OCI-LY7 (cell line): ENCODE data around the gene RETREG1. TPM values are rescaled to one million over a fixed set of nuclear protein-coding genes. Genes with fewer than 3 reads are reported as not detected.

Experiments
- BruUV-seq: library from RNA; stranded (reverse); fragments of 400-500 nt; replicated peaks from 2 replicates; lab custom pipeline; 2021; lab: Mats Ljungman, UMichigan
- CTCF ChIA-PET: fragments of 300-600 bp; sonication (Branson Sonifier 250); formaldehyde crosslinking; loops from one replicate; lab custom pipeline; 2022; ENCODE audit warnings: antibody characterized with exemption; ENCODE audit not compliant: unreplicated experiment; lab: Charles Lee
- POLR2A ChIA-PET: fragments of 300-600 bp; sonication (Branson Sonifier 250); formaldehyde crosslinking; loops from one replicate; lab custom pipeline; 2022; ENCODE audit warnings: antibody characterized with exemption; lab: Charles Lee
- DNase-seq: peaks from one replicate; pipeline ENCODE4 v3.0.0-alpha.2; 2015; ENCODE audit warnings: low spot score
- H2AFZ ChIP-seq: fragments of 200-600 bp; sonication (generic), shearing (Covaris generic); 2 replicates; pipeline ENCODE4 v1.6.1; 2014; ENCODE audit warnings: mild to moderate bottlenecking, antibody characterized with exemption, low read length, moderate library complexity
- H3K27ac ChIP-seq: fragments of 200-600 bp; sonication (generic); 2 replicates; pipeline ENCODE4 v1.5.1; 2014; ENCODE audit warnings: mixed run types, low read depth, mild to moderate bottlenecking, moderate library complexity, low read length, inconsistent platforms; ENCODE audit not compliant: poor library complexity, severe bottlenecking
- H3K36me3 ChIP-seq: fragments of 200-600 bp; sonication (generic); 2 replicates; pipeline ENCODE4 v1.6.1; 2014; ENCODE audit warnings: mild to moderate bottlenecking, antibody characterized with exemption, low read length, moderate library complexity, mixed read lengths; ENCODE audit not compliant: insufficient read depth
- H3K4me1 ChIP-seq: fragments of 200-600 bp; sonication (generic); 2 replicates; pipeline ENCODE4 v1.5.1; 2014; ENCODE audit warnings: mild to moderate bottlenecking, low read length; ENCODE audit not compliant: insufficient read depth, poor library complexity, severe bottlenecking
- H3K4me2 ChIP-seq: fragments of 200-600 bp; sonication (generic); 2 replicates; pipeline ENCODE4 v1.6.1; 2014; ENCODE audit warnings: mild to moderate bottlenecking, low read length
- H3K4me3 ChIP-seq: fragments of 200-600 bp; sonication (generic); 2 replicates; pipeline ENCODE4 v1.5.1; 2014; ENCODE audit warnings: mild to moderate bottlenecking, low read depth, low read length; ENCODE audit not compliant: poor library complexity, severe bottlenecking
- H3K79me2 ChIP-seq: fragments of 200-600 bp; sonication (generic); 2 replicates; pipeline ENCODE4 v1.6.1; 2016; ENCODE audit warnings: low read depth, mild to moderate bottlenecking, low read length, moderate library complexity, mixed read lengths; ENCODE audit not compliant: insufficient read depth
- H3K9me2 ChIP-seq: fragments of 200-600 bp; sonication (generic); 2 replicates; pipeline ENCODE4 v1.6.1; 2016; ENCODE audit warnings: mild to moderate bottlenecking, low read length, mixed read lengths; ENCODE audit not compliant: insufficient read depth
- H3K9me3 ChIP-seq: fragments of 200-600 bp; sonication (generic); 2 replicates; pipeline ENCODE4 v1.6.1; 2014; ENCODE audit warnings: mild to moderate bottlenecking, mixed run types, low read length, mixed read lengths
- H4K20me1 ChIP-seq: fragments of 200-600 bp; sonication (generic); 2 replicates; pipeline ENCODE4 v1.6.1; 2014; ENCODE audit warnings: mild to moderate bottlenecking, antibody characterized with exemption, low read length, moderate library complexity, mixed read lengths; ENCODE audit not compliant: insufficient read depth
- EZH2phosphoT487 ChIP-seq: fragments of 200-600 bp; sonication (generic); IDR thresholded peaks from 2 replicates; pipeline ENCODE4 v1.6.1; 2018; ENCODE audit warnings: low read depth, borderline replicate concordance, mild to moderate bottlenecking, mixed run types, antibody characterized with exemption, low read length, moderate library complexity, mixed read lengths
- intact Hi-C: fragments of 100-400 bp; cut with micrococcal nuclease; formaldehyde crosslinking; loops from one replicate; pipeline ENCODE4 v1.10.0; 2022; ENCODE audit not compliant: unreplicated experiment
- total RNA-seq, 2 experiments: library from RNA; depleted of rRNA in 1 of 2; stranded (reverse); fragments of >200 nt in 1 of 2; shearing (Covaris generic) in 1 of 2; gene quantifications; 2 replicates each; pipeline ENCODE4 v1.2.3, GENCODE V29; 2014 to 2022
- TF ChIP-seq, protein P1 (sequence below): fragments of 200-600 bp; sonication (generic); conservative IDR thresholded peaks from 2 replicates; pipeline ENCODE4 v1.5.1; 2014; ENCODE audit warnings: mild to moderate bottlenecking, antibody characterized with exemption, low read length, moderate library complexity, mixed read lengths

Gene RETREG1
- total RNA-seq, 2 experiments from 2014 or later = 2.4 to 2.6 TPM

DNA sequence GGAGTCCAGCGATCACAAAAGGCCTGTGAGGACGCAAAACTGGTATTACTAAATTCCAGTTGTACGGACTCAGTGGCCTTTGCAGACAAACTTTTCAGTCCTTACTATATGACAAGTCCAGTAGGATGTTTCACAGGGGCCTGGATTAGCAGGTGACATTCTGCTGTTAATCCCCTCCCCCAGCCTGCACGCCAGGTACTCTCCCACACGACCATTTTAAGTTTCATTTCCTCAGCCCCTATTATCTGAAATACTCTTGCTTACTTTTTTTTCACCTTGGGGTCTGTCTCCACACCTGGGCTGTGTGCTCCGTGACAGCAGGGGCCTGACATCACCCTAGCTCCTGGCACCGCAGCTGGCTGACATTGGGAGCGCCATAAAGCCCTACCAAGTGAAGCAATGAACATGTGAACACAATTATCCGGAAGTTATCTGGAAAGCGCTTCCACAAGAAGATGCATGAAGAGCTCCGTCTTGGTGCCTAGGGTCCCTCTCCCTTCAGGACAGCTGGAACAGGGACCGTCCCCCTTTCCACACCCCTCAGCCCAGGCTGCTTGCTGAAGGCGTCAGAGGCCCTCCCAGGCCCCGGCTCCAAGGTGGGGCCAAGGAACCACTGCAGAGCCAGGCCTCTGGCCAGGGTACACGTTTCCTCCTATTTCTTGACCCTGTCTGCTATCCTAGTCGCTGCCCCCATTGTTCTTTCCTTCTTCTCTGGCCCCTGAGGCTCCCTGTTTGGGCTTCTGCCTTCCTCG lies 111.5 kb downstream of the RETREG1 start:
- Histone ChIP-seq H3K36me3 (no peaks in the 10 kb centered on the region), H3K9me2 (no peaks in the 10 kb centered on the region), H4K20me1 (no peaks in the 10 kb centered on the region), H3K79me2 (no peaks in the 10 kb centered on the region), H3K4me2 (no peak overlapping the region), H3K4me1 (no peaks in the 10 kb centered on the region), H2AFZ (no peak overlapping the region), H3K27ac (no peak overlapping the region), H3K4me3 (no peak overlapping the region), H3K9me3 (no peaks in the 10 kb centered on the region)
- peak; percentile 8 for DNase-seq
- no TSS peak for BruUV-seq
- TF ChIP-seq, protein P1, sequence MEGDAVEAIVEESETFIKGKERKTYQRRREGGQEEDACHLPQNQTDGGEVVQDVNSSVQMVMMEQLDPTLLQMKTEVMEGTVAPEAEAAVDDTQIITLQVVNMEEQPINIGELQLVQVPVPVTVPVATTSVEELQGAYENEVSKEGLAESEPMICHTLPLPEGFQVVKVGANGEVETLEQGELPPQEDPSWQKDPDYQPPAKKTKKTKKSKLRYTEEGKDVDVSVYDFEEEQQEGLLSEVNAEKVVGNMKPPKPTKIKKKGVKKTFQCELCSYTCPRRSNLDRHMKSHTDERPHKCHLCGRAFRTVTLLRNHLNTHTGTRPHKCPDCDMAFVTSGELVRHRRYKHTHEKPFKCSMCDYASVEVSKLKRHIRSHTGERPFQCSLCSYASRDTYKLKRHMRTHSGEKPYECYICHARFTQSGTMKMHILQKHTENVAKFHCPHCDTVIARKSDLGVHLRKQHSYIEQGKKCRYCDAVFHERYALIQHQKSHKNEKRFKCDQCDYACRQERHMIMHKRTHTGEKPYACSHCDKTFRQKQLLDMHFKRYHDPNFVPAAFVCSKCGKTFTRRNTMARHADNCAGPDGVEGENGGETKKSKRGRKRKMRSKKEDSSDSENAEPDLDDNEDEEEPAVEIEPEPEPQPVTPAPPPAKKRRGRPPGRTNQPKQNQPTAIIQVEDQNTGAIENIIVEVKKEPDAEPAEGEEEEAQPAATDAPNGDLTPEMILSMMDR = no peak
- TF ChIP-seq EZH2phosphoT487 = no peak
- POLR2A ChIA-PET = interaction anchor here (0.7 to 1.2 kb wide), 2 partner anchors 22 to 325 kb away, joined by 3 to 5 read pairs; no protein-coding TSS in a partner anchor
- intact Hi-C loops = no loop called here
- CTCF ChIA-PET = no interaction called here

DNA sequence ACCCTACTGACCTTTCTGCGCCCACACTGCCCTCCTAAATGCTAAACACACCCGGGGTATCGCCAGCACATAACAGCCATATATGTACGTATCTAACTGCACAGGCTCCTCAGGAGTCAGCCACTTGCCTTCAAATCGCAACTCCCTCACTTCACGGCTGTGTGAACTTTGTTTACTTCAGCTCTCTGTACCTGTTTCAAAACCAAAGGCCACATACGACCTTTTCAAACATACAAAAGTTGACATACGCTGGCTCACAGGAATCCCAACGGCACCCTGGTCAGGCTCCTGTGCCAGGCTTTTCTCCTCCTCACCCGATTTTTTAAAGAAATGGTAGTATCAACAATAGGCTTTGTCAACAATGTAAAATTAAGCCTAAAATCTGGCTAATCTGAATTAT lies 112.2 kb downstream of the RETREG1 start:
- Histone ChIP-seq H3K4me1 (no peaks in the 10 kb centered on the region), H3K9me3 (no peaks in the 10 kb centered on the region), H3K36me3 (no peaks in the 10 kb centered on the region), H4K20me1 (no peaks in the 10 kb centered on the region), H3K9me2 (no peaks in the 10 kb centered on the region), H3K4me3 (no peak overlapping the region), H3K79me2 (no peaks in the 10 kb centered on the region), H2AFZ (no peak overlapping the region), H3K27ac (no peak overlapping the region), H3K4me2 (no peak overlapping the region)
- intact Hi-C loops = no loop called here
- ChIA-PET POLR2A (no interaction called here), CTCF (no interaction called here)
- no TSS peak for BruUV-seq
- TF ChIP-seq, protein P1 = no peak
- TF ChIP-seq EZH2phosphoT487 = no peak
- no peak for DNase-seq

DNA sequence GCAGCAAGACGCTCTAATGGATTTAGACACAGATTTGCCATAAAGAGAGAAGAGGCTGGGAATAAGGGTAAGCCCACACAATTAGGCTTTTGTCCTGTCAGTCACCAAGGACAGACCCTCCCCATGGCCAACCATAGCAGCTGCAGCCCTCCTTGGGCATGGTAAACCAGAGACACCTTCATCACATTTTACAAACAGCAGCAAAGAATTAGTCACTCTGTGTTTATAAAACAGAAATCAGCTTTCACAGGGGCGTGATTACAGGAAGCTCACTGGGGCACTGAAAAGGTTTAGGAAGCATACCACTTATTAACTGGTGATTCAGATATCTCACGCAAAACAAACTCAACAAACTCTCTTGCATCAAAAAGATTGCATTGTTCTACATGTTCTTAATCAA lies 113.9 kb downstream of the RETREG1 start:
- no peak overlapping the region for H3K27ac ChIP-seq
- DNase-seq = no peak
- TF ChIP-seq, protein P1 = no peak
- TF ChIP-seq EZH2phosphoT487 = no peak
- H3K4me1 ChIP-seq = no peaks in the 10 kb centered on the region
- H3K4me3 ChIP-seq = no peak overlapping the region
- ChIA-PET POLR2A (interaction anchor here (0.7 to 0.9 kb wide), 2 partner anchors 42 to 1280 kb away, joined by 3 to 4 read pairs; no protein-coding TSS in a partner anchor), CTCF (no interaction called here)
- H3K36me3 ChIP-seq = no peaks in the 10 kb centered on the region
- intact Hi-C loops = no loop called here
- no TSS peak for BruUV-seq
- H3K9me2 ChIP-seq = no peaks in the 10 kb centered on the region
- no peaks in the 10 kb centered on the region for H3K79me2 ChIP-seq
- no peak overlapping the region for H3K4me2 ChIP-seq
- no peaks in the 10 kb centered on the region for H3K9me3 ChIP-seq
- H4K20me1 ChIP-seq = no peaks in the 10 kb centered on the region
- no peak overlapping the region for H2AFZ ChIP-seq
